Measurements from ENCODE around the gene TAS2R41.

The TAS2R41 gene

GRCh38 chr7:143493751-143494150, 16.1 kb downstream of the TAS2R41 start:
- DNase-seq, result no peak

GRCh38 chr7:143494622-143495021, 16.9 kb downstream of the TAS2R41 start:
- no peak for DNase-seq

GRCh38 chr7:143495851-143496250, 18.2 kb downstream of the TAS2R41 start:
- DNase-seq, result no peak

- no peak for DNase-seq
Observed at GRCh38 chr7:143496263-143496662, 18.6 kb downstream of the TAS2R41 start.

- no peak for DNase-seq
Observed at GRCh38 chr7:143497008-143497795, 19.5 kb downstream of the TAS2R41 start.

- no peak for DNase-seq
Observed at GRCh38 chr7:143499246-143499645, 21.6 kb downstream of the TAS2R41 start.

GRCh38 chr7:143499743-143500348, 22.2 kb downstream of the TAS2R41 start:
- no peak for DNase-seq

GRCh38 chr7:143503261-143503660, 25.6 kb downstream of the TAS2R41 start:
- DNase-seq, result no peak

GRCh38 chr7:143504215-143504936, 26.7 kb downstream of the TAS2R41 start:
- DNase-seq, result no peak

GRCh38 chr7:143504937-143505297, 27.2 kb downstream of the TAS2R41 start:
- DNase-seq, result no peak

- no peak for DNase-seq
Observed at GRCh38 chr7:143505838-143506237, 28.2 kb downstream of the TAS2R41 start.

GRCh38 chr7:143507094-143507518, 29.4 kb downstream of the TAS2R41 start:
- no peak for DNase-seq

GRCh38 chr7:143507534-143508055, 29.9 kb downstream of the TAS2R41 start:
- no peak for DNase-seq

GRCh38 chr7:143510854-143511592, 33.4 kb downstream of the TAS2R41 start:
- DNase-seq, result no peak

GRCh38 chr7:143511593-143512047, 33.9 kb downstream of the TAS2R41 start:
- no peak for DNase-seq

- DNase-seq, result no peak
Observed at GRCh38 chr7:143512488-143513340, 35.0 kb downstream of the TAS2R41 start.

GRCh38 chr7:143514487-143514886, 36.8 kb downstream of the TAS2R41 start:
- no peak for DNase-seq

- no peak for DNase-seq
Observed at GRCh38 chr7:143514995-143515735, 37.5 kb downstream of the TAS2R41 start.

GRCh38 chr7:143516981-143517380, 39.3 kb downstream of the TAS2R41 start:
- no peak for DNase-seq

- no peak for DNase-seq
Observed at GRCh38 chr7:143518521-143518920, 40.8 kb downstream of the TAS2R41 start.

- DNase-seq, result no peak
Observed at GRCh38 chr7:143518941-143519340, 41.3 kb downstream of the TAS2R41 start.
